K562 (cell line): Measurements from ENCODE around the gene CREB5. TPM values are rescaled to one million over a fixed set of nuclear protein-coding genes. Genes with fewer than 3 reads are reported as not detected.

Experiments used
- ATAC-seq: fragments of 200-7000 bp; cut with Tn5 transposase; 3 replicates; pipeline ENCODE4 v1.9.1; 2020; ENCODE audit warnings: moderate library complexity
- BruUV-seq: library from RNA; stranded (reverse); fragments of 400-500 nt; replicated peaks from 2 replicates; lab custom pipeline; 2021; lab: Mats Ljungman, UMichigan
- CTCF ChIA-PET: fragments of 300-600 bp; formaldehyde crosslinking; extraction: SDS; loops from one replicate; lab custom pipeline; 2021; ENCODE audit warnings: low intra/inter-chr PET ratio; lab: Yijun Ruan, JAX
- POLR2A ChIA-PET: fragments of 300-600, 350-650 bp; sonication (Branson Sonifier 250); formaldehyde crosslinking; extraction: SDS; loops from one replicate; lab custom pipeline; 2021; ENCODE audit warnings: antibody characterized with exemption, inconsistent platforms; lab: Yijun Ruan, JAX
- DNase-seq, 4 experiments: peaks; one replicate each; pipeline versions ENCODE4 v3.0.0 to v3.0.0-alpha.2; 2011 to 2018; ENCODE audit warnings: low spot score in 3 of 4, mixed read lengths in 3 of 4; ENCODE audit errors: extremely low read depth in 1 of 4
- FAIRE-seq: peaks from 2 replicates; lab custom pipeline; 2011; peaks lifted over from hg19 to GRCh38; lab: Jason Lieb, UNC
- H2AFZ ChIP-seq: 2 replicates; pipeline ENCODE4 v1.6.0; 2011; ENCODE audit warnings: low read depth, low read length, control low read depth, inconsistent platforms
- H3K27ac ChIP-seq: fragments of 200-600 bp; 3 replicates; pipeline ENCODE4 v1.8.0; 2011; ENCODE audit warnings: low read depth, mild to moderate bottlenecking, control low read depth, inconsistent platforms, low read length, moderate library complexity, mixed read lengths; ENCODE audit errors: extremely low read depth
- H3K27me3 ChIP-seq, 2 experiments: fragments of 300-600 bp in 1 of 2; 2 replicates in 1 of 2; 3 replicates in 1 of 2; pipeline versions ENCODE4 v1.6.0 to v1.8.0; 2011; ENCODE audit warnings: inconsistent platforms in 2 of 2, low read length in 2 of 2, mild to moderate bottlenecking in 1 of 2, mixed read lengths in 1 of 2, moderate library complexity in 1 of 2; ENCODE audit not compliant: control insufficient read depth in 2 of 2, insufficient read depth in 2 of 2
- H3K36me3 ChIP-seq: fragments of 300-600 bp; 3 replicates; pipeline ENCODE4 v1.8.0; 2011; ENCODE audit warnings: mild to moderate bottlenecking, low read length, inconsistent platforms; ENCODE audit not compliant: control insufficient read depth, insufficient read depth
- H3K4me1 ChIP-seq, 2 experiments: fragments of 200-600 bp in 1 of 2; replicated peaks in 1 of 2; 2 replicates in 1 of 2; 3 replicates in 1 of 2; pipeline versions ENCODE4 v1.5.1 to v1.8.0; 2011; ENCODE audit warnings: inconsistent platforms in 2 of 2, low read length in 2 of 2, mild to moderate bottlenecking in 1 of 2, mixed read lengths in 1 of 2, moderate library complexity in 1 of 2; ENCODE audit not compliant: control insufficient read depth in 2 of 2, insufficient read depth in 2 of 2
- H3K4me2 ChIP-seq: 2 replicates; pipeline ENCODE4 v1.6.1; 2011; ENCODE audit warnings: low read length, control low read depth, inconsistent platforms, mixed read lengths; ENCODE audit not compliant: insufficient read depth
- H3K4me3 ChIP-seq: fragments of 200-600 bp; sonication (generic), shearing (Covaris generic); 2 replicates; pipeline ENCODE4 v1.5.1; 2016; ENCODE audit warnings: control low read depth, inconsistent platforms
- H3K79me2 ChIP-seq: fragments of 200-600 bp; 3 replicates; pipeline ENCODE4 v1.8.0; 2011; ENCODE audit warnings: low read length, inconsistent platforms; ENCODE audit not compliant: control insufficient read depth, insufficient read depth
- H3K9ac ChIP-seq, 2 experiments: 2 replicates each; pipeline versions ENCODE4 v1.6.0 to v1.6.1; 2011; ENCODE audit warnings: low read depth in 2 of 2, low read length in 2 of 2, control low read depth in 1 of 2, inconsistent platforms in 1 of 2, mild to moderate bottlenecking in 1 of 2, mixed read lengths in 1 of 2; ENCODE audit not compliant: insufficient read depth in 1 of 2
- H3K9me1 ChIP-seq: one replicate; pipeline ENCODE4 v1.6.0; 2011; ENCODE audit warnings: inconsistent platforms, mild to moderate bottlenecking, low read length, moderate library complexity; ENCODE audit not compliant: control insufficient read depth, insufficient read depth
- H3K9me3 ChIP-seq: replicated peaks from 2 replicates; pipeline ENCODE4 v1.5.1; 2011; ENCODE audit warnings: low read depth, low read length, inconsistent platforms; ENCODE audit not compliant: control insufficient read depth, insufficient read depth
- H4K20me1 ChIP-seq: replicated peaks from 2 replicates; pipeline ENCODE4 v1.6.1; 2011; ENCODE audit warnings: low read length, inconsistent platforms, mixed read lengths; ENCODE audit not compliant: control insufficient read depth, insufficient read depth
- ARID3A ChIP-seq: IDR thresholded peaks from 2 replicates; pipeline ENCODE4 v1.6.1; 2012; ENCODE audit warnings: low read depth, low read length, improper control_type of control experiment, borderline replicate concordance
- CEBPB ChIP-seq: fragments of 450-650 bp; IDR thresholded peaks from 2 replicates; pipeline ENCODE4 v1.6.1; 2016; ENCODE audit warnings: missing genetic modification characterization, missing compliant biosample characterization
- MTF1 ChIP-seq: fragments of 250-450 bp; sonication (Bioruptor Pico); IDR thresholded peaks from 2 replicates; pipeline ENCODE4 v1.9.0; 2021; ENCODE audit warnings: moderate library complexity, mild to moderate bottlenecking, inconsistent platforms, borderline replicate concordance
- PRPF4 ChIP-seq: fragments of 200-400 bp; formaldehyde crosslinking; IDR thresholded peaks from one replicate; pipeline ENCODE4 v1.6.1; 2017; ENCODE audit warnings: low read length, low read depth, mild to moderate bottlenecking; ENCODE audit not compliant: insufficient read depth, poor library complexity, severe bottlenecking
- TSC22D4 ChIP-seq: fragments of 450-650 bp; IDR thresholded peaks from 2 replicates; pipeline ENCODE4 v1.6.1; 2016; ENCODE audit warnings: missing genetic modification characterization, missing biosample characterization, control low read depth
- ZNF174 ChIP-seq: fragments of 250-450 bp; sonication (Bioruptor Pico); IDR thresholded peaks from 2 replicates; pipeline ENCODE4 v1.4.0; 2020; ENCODE audit warnings: mild to moderate bottlenecking
- ZNF75A ChIP-seq: fragments of 450-650 bp; formaldehyde crosslinking; IDR thresholded peaks from 2 replicates; pipeline ENCODE4 v1.4.0; 2020; ENCODE audit warnings: mild to moderate bottlenecking
- ZZZ3 ChIP-seq: fragments of 450-650 bp; IDR thresholded peaks from 2 replicates; pipeline ENCODE4 v1.6.1; 2016; ENCODE audit warnings: antibody characterized with exemption, mild to moderate bottlenecking, moderate library complexity
- WGBS: fragments of 100-300 bp; shearing (Covaris generic); methylation state at CpG from one replicate; pipeline ENCODE4 v1.1.6; 2016; ENCODE audit warnings: low coverage, mixed read lengths; ENCODE audit not compliant: insufficient coverage; ENCODE audit errors: missing lambda C conversion rate; 5-methylcytosine and 5-hydroxymethylcytosine counted together
- in situ Hi-C: fragments of 300-500 bp; cut with MboI; formaldehyde crosslinking; loops from 4 replicates; pipeline ENCODE4 v1.15.0; 2018; ENCODE audit warnings: inconsistent platforms, mixed read lengths
- intact Hi-C: fragments of 100-400 bp; cut with micrococcal nuclease; formaldehyde crosslinking; loops from 2 replicates; pipeline ENCODE4 v1.14.2; 2022
- polyA plus RNA-seq, 8 experiments: library from polyadenylated mRNA; depleted of rRNA in 4 of 8; stranded (reverse) in 5 of 8; unstranded in 3 of 8; fragments of >200 nt; fragmentation: Nextera tagmentation in 2 of 8; fragmentation: Illumina TruSeq in 1 of 8; extraction: Ambion mirVana in 2 of 8; extraction: Trizol in 1 of 8; gene quantifications; 2 replicates each; pipeline versions ENCODE4 v1.2.1 to v1.2.3, GENCODE V29; 2011 to 2014; ENCODE audit warnings: inconsistent platforms in 1 of 8, missing spikeins in 1 of 8
- total RNA-seq, 7 experiments: library from RNA; depleted of rRNA in 6 of 7; stranded (reverse); fragments of >200 nt in 6 of 7; fragmentation: Illumina TruSeq in 2 of 7; extraction: Trizol in 2 of 7; gene quantifications; 2 replicates each; pipeline versions ENCODE4 v1.2.1 to v1.2.3, GENCODE V29; 2011 to 2021; ENCODE audit warnings: low replicate concordance in 1 of 7

CREB5 gene
- total and polyA plus RNA-seq, 9 of the 15 experiments (the other 6 are each of a cell fraction or from before 2014, with no cell fraction given) = 0.33 to 6.4 (median 1.8) TPM

GRCh38 chr7:28473571-28474281 lies 61.4 kb downstream of the CREB5 start:
- in situ Hi-C loops = no loop called here
- no peaks in the 10 kb centered on the region for H3K9me3 ChIP-seq
- no TSS peak for BruUV-seq
- DNase-seq (no peak), FAIRE-seq (no peak), ATAC-seq (no peak)
- no peaks in the 10 kb centered on the region for H3K36me3 ChIP-seq
- intact Hi-C loops = no loop called here
- no peak overlapping the region for H3K9ac ChIP-seq
- no peaks in the 10 kb centered on the region for H3K4me1 ChIP-seq
- WGBS = 0% methylated on average over 8 of the region's 8 CpGs
- no peak overlapping the region for H3K4me2 ChIP-seq
- no peaks in the 10 kb centered on the region for H3K9me1 ChIP-seq
- H3K27me3 ChIP-seq = no peaks in the 10 kb centered on the region; a peak in 1 of 5 replicates
- H3K79me2 ChIP-seq = no peaks in the 10 kb centered on the region
- POLR2A ChIA-PET = no interaction called here
- TF ChIP-seq CEBPB (tag) = no peak
- no peak overlapping the region for H3K4me3 ChIP-seq
- H4K20me1 ChIP-seq = no peaks in the 10 kb centered on the region
- H2AFZ ChIP-seq = no peak overlapping the region
- H3K27ac ChIP-seq = no peak overlapping the region
- CTCF ChIA-PET = no interaction called here

GRCh38 chr7:28474282-28474638 lies 61.9 kb downstream of the CREB5 start:
- intact Hi-C loops (no loop called here), in situ Hi-C loops (no loop called here)
- DNase-seq = no peak
- no peak overlapping the region for H3K27ac ChIP-seq
- H3K9ac ChIP-seq = no peak overlapping the region
- POLR2A ChIA-PET = no interaction called here
- no peak overlapping the region for H3K4me3 ChIP-seq
- no peaks in the 10 kb centered on the region for H3K9me1 ChIP-seq
- no peaks in the 10 kb centered on the region for H3K4me1 ChIP-seq
- H3K36me3 ChIP-seq = no peaks in the 10 kb centered on the region
- no peaks in the 10 kb centered on the region for H3K79me2 ChIP-seq
- WGBS = under 1% methylated on average over 8 of the region's 8 CpGs
- H3K9me3 ChIP-seq = no peaks in the 10 kb centered on the region
- no peak overlapping the region for H3K4me2 ChIP-seq
- no peaks in the 10 kb centered on the region for H4K20me1 ChIP-seq
- TF ChIP-seq ARID3A = no peak
- no peak for TF ChIP-seq ZNF174 (CRISPR knock-in tag)
- no peak for TF ChIP-seq MTF1
- TF ChIP-seq ZNF75A = no peak
- no peak for TF ChIP-seq PRPF4
- TF ChIP-seq TSC22D4 (tag) = no peak
- no peak for TF ChIP-seq ZZZ3
- TF ChIP-seq, all 486 proteins: peak for 0
- FAIRE-seq = no peak
- CTCF ChIA-PET = no interaction called here
- BruUV-seq = no TSS peak
- H2AFZ ChIP-seq = no peak overlapping the region
- no peak for ATAC-seq
- H3K27me3 ChIP-seq = no peaks in the 10 kb centered on the region; a peak in 1 of 5 replicates
